ENCODE results near the gene TTLL5. TPM values are rescaled to one million over a fixed set of nuclear protein-coding genes. Genes with fewer than 3 reads are reported as not detected.

The TTLL5 gene
- total and polyA plus RNA-seq, 2 of the 13 experiments (the other 11 are each of a cell fraction or from before 2014, with no cell fraction given), result 11.8 to 18.8 TPM

- POLR2A ChIA-PET, result interaction anchor here (0.7 to 1.0 kb wide), 3 partner anchors 18 to 945 kb away, joined by 3 read pairs; no protein-coding TSS in a partner anchor
- no TSS peak for BruUV-seq (replicated peaks)
- Histone ChIP-seq H3K27ac (ENCODE audit: extremely low read length, insufficient read depth, low read length) (peak overlapping the region; percentile 70), H4K20me1 (ENCODE audit: insufficient read depth, low read length) (no peaks in the 10 kb centered on the region), H2AFZ (ENCODE audit: low read length) (no peak overlapping the region), H3K27me3 (ENCODE audit: control insufficient read depth in 1 of 2, insufficient read depth in 2 of 2, low read length in 2 of 2) (no peaks in the 10 kb centered on the region), H3K9me3 (ENCODE audit: low read length) (no peaks in the 10 kb centered on the region), H3K4me1 (ENCODE audit: insufficient read depth, low read length) (peaks cover 25% of the 10 kb centered on the region), H3K79me2 (ENCODE audit: insufficient read depth, low read length) (no peaks in the 10 kb centered on the region), H3K4me3 (replicated peaks in 1 of 3; ENCODE audit: insufficient read depth in 1 of 3, low read depth in 2 of 3, low read length in 3 of 3) (peak overlapping the region in 1 of 3 experiments; percentile 30; a peak in 2 of 6 replicates), H3K9ac (ENCODE audit: insufficient read depth, low read depth, low read length) (peak overlapping the region; percentile 59), H3K36me3 (replicated peaks in 1 of 2; ENCODE audit: control insufficient read depth in 1 of 2, insufficient read depth in 2 of 2, low read length in 2 of 2) (peaks cover 0 to 2% of the 10 kb centered on the region in 2 experiments; a peak in 1 of 5 replicates), H3K4me2 (ENCODE audit: low read depth, low read length) (peak overlapping the region; percentile 66)
- WGBS (ENCODE audit: low lambda C conversion rate), result 10% methylated on average over 2 of the region's 4 CpGs
- in situ Hi-C loops (cut with HindIII; ENCODE audit: extremely low pct_ligation_motif_present, low pct_unique_long_range_greater_than_20kb) (loop anchor here (5.0 to 25.0 kb wide), 2 partner anchors 270 to 675 kb away; partner anchors contain the start of genes ESRRB and TGFB3), intact Hi-C loops (cut with micrococcal nuclease; ENCODE audit: unreplicated experiment) (loop anchor here (1.0 to 10.0 kb wide), 4 partner anchors 80 to 270 kb away; no protein-coding TSS in a partner anchor)
- ATAC-seq, result peak; percentile 98
- peak; percentile 96 for DNase-seq (ENCODE audit: low spot score)
- FAIRE-seq, result peak; percentile 83
- CTCF ChIA-PET (ENCODE audit: low intra/inter-chr PET ratio, low total read pairs), result interaction anchor here (1.4 kb wide), 1 partner anchor 268 kb away, joined by 4 read pairs; no protein-coding TSS in a partner anchor
- TF ChIP-seq ZNF510 (CRISPR knock-in tag; IDR thresholded peaks at IDR 0.05; ENCODE audit: low read depth) (0 out of 2 replicates have a peak, but pooled peaks have one; percentile 28), CHD4 (IDR thresholded peaks at IDR 0.05; ENCODE audit: borderline replicate concordance, low read length) (no peak), REXO4 (CRISPR knock-in tag; IDR thresholded peaks at IDR 0.05; ENCODE audit: borderline replicate concordance) (no peak), SOX13 (IDR thresholded peaks at IDR 0.05) (no peak), SOX13 (CRISPR knock-in tag; conservative IDR thresholded peaks at IDR 0.05 in 1 of 2, IDR thresholded peaks at IDR 0.05 in 1 of 2) (peak in 1 of 2 experiments; percentile 64; a peak in 2 of 4 replicates), NR2F6 (IDR thresholded peaks at IDR 0.05) (no peak), NR2F6 (CRISPR knock-in tag; IDR thresholded peaks at IDR 0.05) (peak; percentile 33; the same call in 1 of the 2 replicates), ZBTB7A (CRISPR knock-in tag; IDR thresholded peaks at IDR 0.05) (no peak), RAD51 (IDR thresholded peaks at IDR 0.05; ENCODE audit: borderline replicate concordance) (no peak), ZHX1 (CRISPR knock-in tag; IDR thresholded peaks at IDR 0.05; ENCODE audit: low read depth) (no peak), ZNF781 (CRISPR knock-in tag; IDR thresholded peaks at IDR 0.05; ENCODE audit: borderline replicate concordance, not compliant biosample characterization) (no peak), PRMT3 (CRISPR knock-in tag; IDR thresholded peaks at IDR 0.05; ENCODE audit: borderline replicate concordance, low read depth) (no peak), ZFP41 (CRISPR knock-in tag; IDR thresholded peaks at IDR 0.05; ENCODE audit: borderline replicate concordance) (no peak), ELK4 (CRISPR knock-in tag; IDR thresholded peaks at IDR 0.05; ENCODE audit: borderline replicate concordance) (no peak), IRX3 (CRISPR knock-in tag; IDR thresholded peaks at IDR 0.05; ENCODE audit: borderline replicate concordance, low read depth) (no peak), MTF1 (CRISPR knock-in tag; IDR thresholded peaks at IDR 0.05) (0 out of 2 replicates have a peak, but pooled peaks have one; percentile 38), ZNF264 (CRISPR knock-in tag; IDR thresholded peaks at IDR 0.05) (0 out of 2 replicates have a peak, but pooled peaks have one; percentile 35), ERF (CRISPR knock-in tag; IDR thresholded peaks at IDR 0.05) (no peak), GZF1 (CRISPR knock-in tag; IDR thresholded peaks at IDR 0.05) (no peak)
These were observed 50.8 kb downstream of the TTLL5 start for GRCh38 chr14:75711796-75712211.
